ENCODE data around the gene MLLT11.

DNA sequence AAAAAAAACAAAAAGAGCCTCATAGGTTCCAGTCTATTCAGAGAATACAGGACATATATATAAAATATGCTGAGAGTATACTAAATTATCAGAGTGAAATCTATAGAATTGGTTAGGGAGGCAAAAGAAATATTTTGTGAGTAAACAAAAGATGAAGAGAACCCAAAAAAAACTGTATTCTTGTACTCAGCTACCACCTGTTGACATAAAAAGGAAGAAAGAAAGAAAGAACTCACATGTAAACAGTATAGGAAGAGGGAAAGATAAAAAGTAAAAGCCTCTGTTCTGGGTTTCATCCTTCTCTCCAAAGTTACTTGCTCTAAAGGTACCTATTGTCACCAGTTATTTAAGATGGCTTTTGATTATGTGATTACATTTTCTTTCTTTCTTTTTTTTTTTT lies 33.7 kb upstream of the MLLT11 start:
- TF ChIP-seq, protein P1, sequence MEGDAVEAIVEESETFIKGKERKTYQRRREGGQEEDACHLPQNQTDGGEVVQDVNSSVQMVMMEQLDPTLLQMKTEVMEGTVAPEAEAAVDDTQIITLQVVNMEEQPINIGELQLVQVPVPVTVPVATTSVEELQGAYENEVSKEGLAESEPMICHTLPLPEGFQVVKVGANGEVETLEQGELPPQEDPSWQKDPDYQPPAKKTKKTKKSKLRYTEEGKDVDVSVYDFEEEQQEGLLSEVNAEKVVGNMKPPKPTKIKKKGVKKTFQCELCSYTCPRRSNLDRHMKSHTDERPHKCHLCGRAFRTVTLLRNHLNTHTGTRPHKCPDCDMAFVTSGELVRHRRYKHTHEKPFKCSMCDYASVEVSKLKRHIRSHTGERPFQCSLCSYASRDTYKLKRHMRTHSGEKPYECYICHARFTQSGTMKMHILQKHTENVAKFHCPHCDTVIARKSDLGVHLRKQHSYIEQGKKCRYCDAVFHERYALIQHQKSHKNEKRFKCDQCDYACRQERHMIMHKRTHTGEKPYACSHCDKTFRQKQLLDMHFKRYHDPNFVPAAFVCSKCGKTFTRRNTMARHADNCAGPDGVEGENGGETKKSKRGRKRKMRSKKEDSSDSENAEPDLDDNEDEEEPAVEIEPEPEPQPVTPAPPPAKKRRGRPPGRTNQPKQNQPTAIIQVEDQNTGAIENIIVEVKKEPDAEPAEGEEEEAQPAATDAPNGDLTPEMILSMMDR (IDR thresholded peaks at IDR 0.05; ENCODE audit: low read depth, low read length), result no peak
- TF ChIP-seq, protein P2, sequence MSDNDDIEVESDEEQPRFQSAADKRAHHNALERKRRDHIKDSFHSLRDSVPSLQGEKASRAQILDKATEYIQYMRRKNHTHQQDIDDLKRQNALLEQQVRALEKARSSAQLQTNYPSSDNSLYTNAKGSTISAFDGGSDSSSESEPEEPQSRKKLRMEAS (IDR thresholded peaks at IDR 0.05; ENCODE audit: low read depth, low read length), result no peak
- TF ChIP-seq POLR2A (IDR thresholded peaks at IDR 0.05; ENCODE audit: extremely low read depth, insufficient read length) (no peak), MYC (IDR thresholded peaks at IDR 0.05; ENCODE audit: low read depth, low read length) (no peak)
